Breast epithelium (tissue), 4 donors: Measurements from ENCODE around the gene CCDC51. TPM values are rescaled to one million over a fixed set of nuclear protein-coding genes. Genes with fewer than 3 reads are reported as not detected.

ENCODE experiments used
- DNase-seq, 2 donors: peaks; one replicate each; pipeline ENCODE4 v3.0.0-alpha.2; 2019; ENCODE audit warnings: low spot score in 2 of 2
- H3K27ac ChIP-seq, 2 donors: fragments of 200-600 bp; sonication (generic) in 1 of 2; one replicate each; pipeline ENCODE4 v1.5.1; 2016 to 2019; ENCODE audit warnings: mild to moderate bottlenecking in 1 of 2
- H3K27me3 ChIP-seq, 2 donors: fragments of 200-600 bp; sonication (generic) in 1 of 2; one replicate each; pipeline versions ENCODE4 v1.5.1 to v1.6.0; 2017 to 2019; ENCODE audit warnings: control low read depth in 1 of 2, mild to moderate bottlenecking in 1 of 2
- H3K36me3 ChIP-seq: fragments of 200-600 bp; one replicate; pipeline ENCODE4 v1.5.1; 2019
- H3K4me1 ChIP-seq, 2 donors: fragments of 200-600 bp; sonication (generic); one replicate each; pipeline ENCODE4 v1.5.1; 2016 to 2019; ENCODE audit warnings: control low read depth in 1 of 2
- H3K4me3 ChIP-seq, 3 donors: fragments of 200-600 bp; sonication (generic); 1 replicate in 2 of 3; 2 replicates in 1 of 3; pipeline ENCODE4 v1.5.1; 2016 to 2019; ENCODE audit warnings: mild to moderate bottlenecking in 3 of 3, moderate library complexity in 2 of 3
- H3K9me3 ChIP-seq, 2 donors: fragments of 200-600 bp; sonication (generic) in 1 of 2; one replicate each; pipeline ENCODE4 v1.5.1; 2016 to 2019; ENCODE audit warnings: control low read depth in 1 of 2
- POLR2A ChIP-seq: fragments of 450-650 bp; IDR thresholded peaks from one replicate; pipeline ENCODE4 v1.6.1; 2016; ENCODE audit warnings: antibody characterized with exemption, mild to moderate bottlenecking, moderate library complexity
- POLR2AphosphoS5 ChIP-seq, 3 donors: sonication (generic); formaldehyde crosslinking; IDR thresholded peaks; one replicate each; pipeline ENCODE4 v1.6.1; 2017; ENCODE audit warnings: antibody characterized with exemption in 3 of 3
- intact Hi-C: fragments of 100-400 bp; cut with DNase I; formaldehyde crosslinking; loops from one replicate; pipeline ENCODE4 v1.15.1; 2023; ENCODE audit warnings: low total_unique reads
- total RNA-seq, 3 donors: library from RNA; depleted of rRNA; stranded (reverse); fragments of >200 nt; gene quantifications; one replicate each; pipeline ENCODE4 v1.1.0, GENCODE V29; 2016
- TF ChIP-seq, protein P1 (sequence below), 3 donors: fragments of 450-650 bp; IDR thresholded peaks; one replicate each; pipeline ENCODE4 v1.5.1; 2016 to 2017; ENCODE audit warnings: antibody characterized with exemption in 3 of 3, mild to moderate bottlenecking in 3 of 3, moderate library complexity in 3 of 3

Gene CCDC51
- total RNA-seq, 3 donors from 2014 or later, result 12.5 to 14.7 (median 13.9) TPM

DNA sequence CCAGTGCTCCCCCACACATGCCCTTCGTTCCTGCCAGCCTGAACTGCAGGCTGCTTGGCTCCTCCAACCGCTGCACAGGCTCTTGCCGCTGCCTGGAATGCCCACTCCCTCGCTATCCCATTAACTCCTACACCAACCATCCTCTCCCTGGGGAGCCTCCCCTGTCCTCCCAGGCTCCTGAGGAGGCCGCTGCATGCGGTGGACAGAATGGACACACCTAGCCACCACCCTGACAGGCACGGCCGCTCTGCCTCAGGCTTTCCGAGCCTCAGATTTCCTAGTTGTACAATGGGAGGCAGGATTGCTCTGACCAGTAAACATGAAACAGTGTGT, 12.3 kb downstream of the CCDC51 start:
- Histone ChIP-seq H3K27me3 (no peaks in the 10 kb centered on the region), H3K36me3 (no peaks in the 10 kb centered on the region), H3K27ac (peak overlapping the region; percentile 96), H3K4me1 (peaks cover 12 to 42% of the 10 kb centered on the region in 2 donors), H3K9me3 (no peaks in the 10 kb centered on the region), H3K4me3 (peak overlapping the region; percentile 73 to 95 (median 88))
- intact Hi-C loops, result no loop called here
- no peak for DNase-seq
- no peak for TF ChIP-seq POLR2AphosphoS5 (IDR thresholded peaks at IDR 0.05)
- TF ChIP-seq, protein P1, sequence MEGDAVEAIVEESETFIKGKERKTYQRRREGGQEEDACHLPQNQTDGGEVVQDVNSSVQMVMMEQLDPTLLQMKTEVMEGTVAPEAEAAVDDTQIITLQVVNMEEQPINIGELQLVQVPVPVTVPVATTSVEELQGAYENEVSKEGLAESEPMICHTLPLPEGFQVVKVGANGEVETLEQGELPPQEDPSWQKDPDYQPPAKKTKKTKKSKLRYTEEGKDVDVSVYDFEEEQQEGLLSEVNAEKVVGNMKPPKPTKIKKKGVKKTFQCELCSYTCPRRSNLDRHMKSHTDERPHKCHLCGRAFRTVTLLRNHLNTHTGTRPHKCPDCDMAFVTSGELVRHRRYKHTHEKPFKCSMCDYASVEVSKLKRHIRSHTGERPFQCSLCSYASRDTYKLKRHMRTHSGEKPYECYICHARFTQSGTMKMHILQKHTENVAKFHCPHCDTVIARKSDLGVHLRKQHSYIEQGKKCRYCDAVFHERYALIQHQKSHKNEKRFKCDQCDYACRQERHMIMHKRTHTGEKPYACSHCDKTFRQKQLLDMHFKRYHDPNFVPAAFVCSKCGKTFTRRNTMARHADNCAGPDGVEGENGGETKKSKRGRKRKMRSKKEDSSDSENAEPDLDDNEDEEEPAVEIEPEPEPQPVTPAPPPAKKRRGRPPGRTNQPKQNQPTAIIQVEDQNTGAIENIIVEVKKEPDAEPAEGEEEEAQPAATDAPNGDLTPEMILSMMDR (IDR thresholded peaks at IDR 0.05), result no peak
- TF ChIP-seq POLR2A, result no peak

DNA sequence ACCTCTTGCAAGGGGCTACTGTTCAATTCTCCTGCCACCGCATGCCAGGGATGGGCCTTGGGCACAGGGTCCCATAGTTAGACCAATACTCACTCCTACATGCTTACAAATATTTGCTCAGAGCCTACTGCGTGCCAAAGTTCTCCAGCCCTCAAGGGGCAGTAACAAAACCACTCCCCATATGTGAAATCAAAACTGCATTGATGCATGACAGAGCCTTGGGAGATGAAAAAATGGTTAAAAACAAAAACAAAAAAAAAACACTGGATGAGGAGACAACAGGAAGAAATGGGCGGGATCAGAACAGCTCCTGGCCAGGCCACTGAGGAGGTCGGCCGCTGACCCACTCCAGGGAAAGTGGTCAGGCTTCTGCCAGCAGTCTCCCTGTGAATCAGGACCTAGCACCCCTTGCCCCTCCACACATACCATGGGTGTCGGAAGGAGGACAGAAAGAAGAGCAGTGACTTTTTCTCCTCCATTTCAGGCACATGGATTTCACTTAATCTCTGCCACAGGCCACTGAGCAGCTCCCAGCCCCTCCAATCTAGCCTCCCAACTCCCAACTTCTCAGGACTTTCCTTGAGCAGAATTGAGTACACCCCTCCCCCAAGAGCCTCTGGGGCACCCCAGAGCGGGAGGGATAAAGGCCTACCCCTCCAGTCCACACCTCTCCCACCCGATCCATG, 12.8 kb downstream of the CCDC51 start:
- H3K27ac ChIP-seq, result peak overlapping the region; percentile 96
- no peaks in the 10 kb centered on the region for H3K36me3 ChIP-seq
- H3K27me3 ChIP-seq, result no peaks in the 10 kb centered on the region
- intact Hi-C loops, result no loop called here
- no peak for TF ChIP-seq POLR2AphosphoS5 (IDR thresholded peaks at IDR 0.05)
- TF ChIP-seq, protein P1 (IDR thresholded peaks at IDR 0.05), result no peak
- TF ChIP-seq POLR2A, result no peak
- no peak for DNase-seq
- H3K4me3 ChIP-seq, result peak overlapping the region; percentile 73 to 95 (median 88)
- H3K9me3 ChIP-seq, result no peaks in the 10 kb centered on the region
- peaks cover 12 to 42% of the 10 kb centered on the region in 2 donors for H3K4me1 ChIP-seq

GRCh38 chr3:48426401-48426909, 13.5 kb downstream of the CCDC51 start:
- Histone ChIP-seq H3K4me3 (peak overlapping the region; percentile 73 to 95 (median 88)), H3K27ac (peak overlapping the region; percentile 74 to 96), H3K4me1 (peaks cover 12 to 41% of the 10 kb centered on the region in 2 donors), H3K27me3 (no peaks in the 10 kb centered on the region), H3K36me3 (no peaks in the 10 kb centered on the region), H3K9me3 (no peaks in the 10 kb centered on the region)
- intact Hi-C loops, result no loop called here
- no peak for DNase-seq
- no peak for TF ChIP-seq POLR2AphosphoS5 (IDR thresholded peaks at IDR 0.05)

GRCh38 chr3:48425281-48425812, 14.6 kb downstream of the CCDC51 start:
- intact Hi-C loops, result no loop called here
- peaks cover 6 to 30% of the 10 kb centered on the region in 2 donors for H3K4me1 ChIP-seq
- TF ChIP-seq POLR2A, result no peak
- TF ChIP-seq POLR2AphosphoS5 (IDR thresholded peaks at IDR 0.05), result no peak
- TF ChIP-seq, protein P1 (IDR thresholded peaks at IDR 0.05), result no peak
- no peak for DNase-seq
- H3K4me3 ChIP-seq, result peak overlapping the region in 2 of 3 donors; percentile 73 to 95
- H3K9me3 ChIP-seq, result no peaks in the 10 kb centered on the region
- peak overlapping the region; percentile 43 to 74 for H3K27ac ChIP-seq
- no peaks in the 10 kb centered on the region for H3K36me3 ChIP-seq
- H3K27me3 ChIP-seq, result no peaks in the 10 kb centered on the region

- DNase-seq, result no peak
- H3K27ac ChIP-seq, result peak overlapping the region in 1 of 2 donors; percentile 43
- no peaks in the 10 kb centered on the region for H3K36me3 ChIP-seq
- peaks cover 3 to 29% of the 10 kb centered on the region in 2 donors for H3K4me1 ChIP-seq
- TF ChIP-seq POLR2AphosphoS5 (IDR thresholded peaks at IDR 0.05) (no peak), POLR2A (no peak)
- TF ChIP-seq, protein P1 (IDR thresholded peaks at IDR 0.05), result no peak
- H3K27me3 ChIP-seq, result no peaks in the 10 kb centered on the region
- H3K9me3 ChIP-seq, result no peaks in the 10 kb centered on the region
- H3K4me3 ChIP-seq, result no peak overlapping the region
- intact Hi-C loops, result no loop called here
Observed at GRCh38 chr3:48423883-48424695, 15.8 kb downstream of the CCDC51 start.
